PFSK-1 (cell line): ENCODE data around the gene ENKD1.

Source experiments
- POLR2AphosphoS5 ChIP-seq: IDR thresholded peaks from 2 replicates; pipeline ENCODE4 v1.6.1; 2012; ENCODE audit warnings: low read depth, mild to moderate bottlenecking, control low read depth, low read length, moderate library complexity
- REST ChIP-seq, 2 experiments: IDR thresholded peaks; 2 replicates each; pipeline versions ENCODE4 v1.6.1 to v1.8.0; 2011 to 2012; ENCODE audit warnings: low read depth in 2 of 2, low read length in 2 of 2, control low read depth in 1 of 2, inconsistent platforms in 1 of 2, mild to moderate bottlenecking in 1 of 2, moderate library complexity in 1 of 2; ENCODE audit not compliant: insufficient read depth in 1 of 2
- SIN3A ChIP-seq: IDR thresholded peaks from 2 replicates; pipeline ENCODE4 v1.6.1; 2012; ENCODE audit warnings: mild to moderate bottlenecking, low read length, moderate library complexity, borderline replicate concordance; ENCODE audit not compliant: insufficient read depth
- TAF1 ChIP-seq: IDR thresholded peaks from 2 replicates; pipeline ENCODE4 v1.6.1; 2012; ENCODE audit warnings: low read length, control low read depth, borderline replicate concordance; ENCODE audit not compliant: insufficient read depth

DNA sequence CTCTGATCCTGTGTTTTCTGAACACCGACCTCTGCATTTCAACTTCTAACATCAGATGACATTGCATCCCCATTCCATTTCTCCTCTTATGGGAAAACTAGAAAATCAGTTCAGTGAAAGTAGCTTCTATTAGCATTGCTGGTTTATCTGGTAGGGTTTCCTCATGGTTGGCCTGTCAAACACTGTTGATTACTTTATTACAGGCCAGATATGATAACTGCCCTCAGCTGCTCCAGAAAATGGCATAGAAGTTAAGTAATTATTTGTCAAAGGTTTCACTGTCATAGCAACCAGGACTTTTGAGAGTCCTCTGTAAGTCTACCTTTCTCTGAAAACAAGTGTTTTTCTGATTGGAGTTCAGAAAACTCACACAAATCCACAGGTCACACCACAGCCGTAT lies 49.5 kb upstream of the ENKD1 start:
- TF ChIP-seq SIN3A (no peak), REST (IDR thresholded peaks at IDR 0.05; ENCODE audit: insufficient read depth in 1 of 2, low read depth in 2 of 2, low read length in 2 of 2) (no peak), POLR2AphosphoS5 (no peak), TAF1 (no peak)
